CD1c-positive myeloid dendritic cell (primary cell): ENCODE results near the gene CHRNE.
"Not testable (repeated sequence)": the region's sequence is repeated elsewhere in the genome, so short reads cannot be mapped to it uniquely, and the experiment has no call there.

Experiments used
- DNase-seq: peaks from one replicate; pipeline ENCODE4 v3.0.0-alpha.2; 2016; ENCODE audit errors: extremely low spot score

The CHRNE gene

GRCh38 chr17:4906642-4907041, 3.7 kb upstream of the CHRNE start:
- DNase-seq: not testable (repeated sequence)

- DNase-seq: no peak
Measured at GRCh38 chr17:4902540-4902939, 358 bp downstream of the CHRNE start.

GRCh38 chr17:4901648-4902344, 1.1 kb downstream of the CHRNE start:
- DNase-seq: peak; percentile 80

- no peak for DNase-seq
Measured at GRCh38 chr17:4901108-4901647, 1.7 kb downstream of the CHRNE start.

- peak; percentile 83 for DNase-seq
Measured at GRCh38 chr17:4900231-4901107, 2.4 kb downstream of the CHRNE start.

GRCh38 chr17:4899341-4900230, 3.3 kb downstream of the CHRNE start, which contains the start of gene C17orf107:
TSS of gene C17orf107 (plus strand) at chr17:4899536. CDS start at chr17:4899763, 227 bp downstream.
- DNase-seq: peak; percentile 100

GRCh38 chr17:4898927-4899326, 4.0 kb downstream of the CHRNE start:
- no peak for DNase-seq

GRCh38 chr17:4898351-4898750, 4.5 kb downstream of the CHRNE start:
- DNase-seq: no peak

GRCh38 chr17:4897785-4898184, 5.1 kb downstream of the CHRNE start:
- DNase-seq: no peak

GRCh38 chr17:4897198-4897687, 5.7 kb downstream of the CHRNE start:
- no peak for DNase-seq

GRCh38 chr17:4896332-4897197, 6.3 kb downstream of the CHRNE start:
- DNase-seq: no peak

- peak; percentile 59 for DNase-seq
Measured at GRCh38 chr17:4895657-4896331, 7.1 kb downstream of the CHRNE start.

GRCh38 chr17:4895121-4895520, 7.8 kb downstream of the CHRNE start:
- no peak for DNase-seq

GRCh38 chr17:4893721-4894560, 9.0 kb downstream of the CHRNE start:
- DNase-seq: no peak

GRCh38 chr17:4893272-4893671, 9.6 kb downstream of the CHRNE start:
- DNase-seq: no peak

- DNase-seq: no peak
Measured at GRCh38 chr17:4892499-4893221, 10.2 kb downstream of the CHRNE start.

GRCh38 chr17:4891411-4892410, 11.2 kb downstream of the CHRNE start:
- no peak for DNase-seq
